NB4 (cell line): ENCODE measurements around the gene GMPR.

Experiments used
- CTCF ChIP-seq: IDR thresholded peaks from one replicate; pipeline ENCODE4 v1.5.1; 2012; ENCODE audit warnings: low read depth, low read length
- POLR2A ChIP-seq: IDR thresholded peaks from 2 replicates; pipeline ENCODE4 v1.6.1; 2011; ENCODE audit warnings: mild to moderate bottlenecking; ENCODE audit not compliant: insufficient read length; ENCODE audit errors: extremely low read depth

DNA sequence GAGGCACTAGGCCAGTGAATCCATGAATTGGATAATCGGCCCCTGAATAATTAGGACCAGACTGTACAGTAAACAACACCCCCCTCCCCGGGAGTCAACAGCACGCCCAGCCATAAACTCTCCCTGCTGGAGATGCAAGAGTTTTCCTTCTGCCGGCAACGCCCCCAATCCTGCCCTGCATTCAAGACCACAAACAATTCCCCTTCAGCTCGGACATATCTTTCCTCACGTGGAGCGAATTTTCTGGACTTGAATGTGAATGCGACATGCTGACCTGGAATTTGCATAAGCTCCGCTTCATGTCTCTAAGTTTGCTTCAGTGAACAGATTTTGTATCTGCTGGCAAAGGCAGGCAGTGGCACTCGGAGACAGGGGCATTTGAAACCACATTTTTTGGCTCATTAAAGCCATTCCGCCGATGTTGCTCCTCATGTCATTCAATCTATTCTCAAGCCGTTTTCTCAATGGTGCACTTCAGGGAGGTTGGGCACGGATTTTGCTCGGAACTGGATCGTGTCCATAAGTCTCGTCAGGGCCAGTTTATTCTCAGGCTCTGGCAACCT, 38.0 kb upstream of the GMPR start:
- no peak for TF ChIP-seq CTCF
- TF ChIP-seq POLR2A: no peak
